GM19468 (cell line): Measurements from ENCODE around the gene TSPAN16.

ENCODE experiments used
- ATAC-seq: cut with Tn5 transposase; IDR thresholded peaks from one replicate; pipeline ENCODE4 v1.9.1; 2021; ENCODE audit warnings: mild to moderate bottlenecking, moderate library complexity, moderate number of reproducible peaks; ENCODE audit not compliant: unreplicated experiment; ENCODE audit errors: extremely low read depth

Gene TSPAN16

GRCh38 chr19:11364296-11364904, 68.4 kb downstream of the TSPAN16 start:
- no peak for ATAC-seq

- no peak for ATAC-seq
These were observed 69.0 kb downstream of the TSPAN16 start for GRCh38 chr19:11364935-11365334.
